Stimulated activated effector memory CD8-positive, alpha-beta T cell treated with anti-CD3 and anti-CD28 coated beads, Interleukin-12 subunit alpha, Interleukin-12 subunit beta, amount 100 ng/mL, for 72 hours (primary cell): ENCODE data around the gene CLIC5.

Experiments
- ATAC-seq: fragments of 150-1000 bp; cut with Tn5 transposase; 2 replicates; pipeline ENCODE4 v1.10.0; 2021
- DNase-seq, 2 donors: peaks; one replicate each; pipeline ENCODE4 v3.0.0; 2021 to 2022; ENCODE audit warnings: low spot score in 2 of 2
- H3K27ac Mint-ChIP-seq: one replicate; pipeline ENCODE4 v1.8.0; 2022; ENCODE audit warnings: mild to moderate bottlenecking, mixed read lengths
- H3K36me3 Mint-ChIP-seq: one replicate; pipeline ENCODE4 v1.8.0; 2022; ENCODE audit warnings: mild to moderate bottlenecking, mixed read lengths
- H3K4me1 Mint-ChIP-seq: one replicate; pipeline ENCODE4 v1.8.0; 2022; ENCODE audit warnings: mixed read lengths
- H3K4me3 Mint-ChIP-seq: one replicate; pipeline ENCODE4 v1.8.0; 2022; ENCODE audit warnings: mild to moderate bottlenecking, mixed read lengths
- H3K9me3 Mint-ChIP-seq: one replicate; pipeline ENCODE4 v1.8.0; 2022; ENCODE audit warnings: mixed read lengths

Gene CLIC5

GRCh38 chr6:45990162-45990561, 25.5 kb downstream of the CLIC5 start:
- DNase-seq (no peak), ATAC-seq (peak; percentile 90)
- Mint-ChIP-seq H3K9me3 (no peaks in the 10 kb centered on the region), H3K36me3 (no peaks in the 10 kb centered on the region), H3K4me1 (peaks cover 29% of the 10 kb centered on the region), H3K27ac (no peak overlapping the region), H3K4me3 (no peak overlapping the region)

- H3K27ac Mint-ChIP-seq, result no peak overlapping the region
- ATAC-seq (no peak), DNase-seq (no peak)
- H3K9me3 Mint-ChIP-seq, result no peaks in the 10 kb centered on the region
- no peak overlapping the region for H3K4me3 Mint-ChIP-seq
- peaks cover 36% of the 10 kb centered on the region for H3K4me1 Mint-ChIP-seq
- no peaks in the 10 kb centered on the region for H3K36me3 Mint-ChIP-seq
These were observed 27.0 kb downstream of the CLIC5 start for GRCh38 chr6:45988635-45989034.

GRCh38 chr6:45987856-45988255, 27.8 kb downstream of the CLIC5 start:
- Mint-ChIP-seq H3K4me3 (no peak overlapping the region), H3K9me3 (no peaks in the 10 kb centered on the region), H3K4me1 (peaks cover 36% of the 10 kb centered on the region), H3K36me3 (no peaks in the 10 kb centered on the region), H3K27ac (no peak overlapping the region)
- no peak for ATAC-seq
- DNase-seq, result no peak

GRCh38 chr6:45986746-45987274, 28.9 kb downstream of the CLIC5 start:
- H3K36me3 Mint-ChIP-seq, result no peaks in the 10 kb centered on the region
- no peak for ATAC-seq
- no peak overlapping the region for H3K27ac Mint-ChIP-seq
- DNase-seq, result no peak
- peaks cover 36% of the 10 kb centered on the region for H3K4me1 Mint-ChIP-seq
- no peak overlapping the region for H3K4me3 Mint-ChIP-seq
- H3K9me3 Mint-ChIP-seq, result no peaks in the 10 kb centered on the region

- Mint-ChIP-seq H3K9me3 (no peaks in the 10 kb centered on the region), H3K4me1 (peaks cover 22% of the 10 kb centered on the region), H3K27ac (peak overlapping the region; percentile 10), H3K36me3 (no peaks in the 10 kb centered on the region), H3K4me3 (no peak overlapping the region)
- DNase-seq (no peak), ATAC-seq (peak; percentile 51)
These were observed 30.8 kb downstream of the CLIC5 start for GRCh38 chr6:45984788-45985425.

GRCh38 chr6:45984347-45984746, 31.3 kb downstream of the CLIC5 start:
- DNase-seq (no peak), ATAC-seq (peak; percentile 63)
- Mint-ChIP-seq H3K4me1 (peaks cover 18% of the 10 kb centered on the region), H3K9me3 (no peaks in the 10 kb centered on the region), H3K27ac (peak overlapping the region; percentile 10), H3K4me3 (no peak overlapping the region), H3K36me3 (no peaks in the 10 kb centered on the region)

- Mint-ChIP-seq H3K36me3 (no peaks in the 10 kb centered on the region), H3K27ac (no peak overlapping the region), H3K4me1 (peaks cover 18% of the 10 kb centered on the region), H3K9me3 (no peaks in the 10 kb centered on the region), H3K4me3 (no peak overlapping the region)
- ATAC-seq (no peak), DNase-seq (no peak)
These were observed 32.6 kb downstream of the CLIC5 start for GRCh38 chr6:45983062-45983461.

- ATAC-seq (no peak), DNase-seq (no peak)
- peaks cover 18% of the 10 kb centered on the region for H3K4me1 Mint-ChIP-seq
- no peaks in the 10 kb centered on the region for H3K36me3 Mint-ChIP-seq
- no peak overlapping the region for H3K4me3 Mint-ChIP-seq
- H3K27ac Mint-ChIP-seq, result no peak overlapping the region
- H3K9me3 Mint-ChIP-seq, result no peaks in the 10 kb centered on the region
These were observed 33.2 kb downstream of the CLIC5 start for GRCh38 chr6:45982280-45983036.

- H3K9me3 Mint-ChIP-seq, result no peaks in the 10 kb centered on the region
- H3K4me3 Mint-ChIP-seq, result no peak overlapping the region
- ATAC-seq (no peak), DNase-seq (no peak)
- peaks cover 16% of the 10 kb centered on the region for H3K4me1 Mint-ChIP-seq
- H3K36me3 Mint-ChIP-seq, result no peaks in the 10 kb centered on the region
- H3K27ac Mint-ChIP-seq, result no peak overlapping the region
These were observed 34.6 kb downstream of the CLIC5 start for GRCh38 chr6:45981046-45981445.

GRCh38 chr6:45979311-45979710, 36.3 kb downstream of the CLIC5 start:
- ATAC-seq, result no peak
- no peak overlapping the region for H3K27ac Mint-ChIP-seq
- no peaks in the 10 kb centered on the region for H3K36me3 Mint-ChIP-seq
- no peaks in the 10 kb centered on the region for H3K4me1 Mint-ChIP-seq
- no peaks in the 10 kb centered on the region for H3K9me3 Mint-ChIP-seq
- no peak overlapping the region for H3K4me3 Mint-ChIP-seq
- no peak for DNase-seq

GRCh38 chr6:45974596-45974995, 41.1 kb downstream of the CLIC5 start:
- no peak for DNase-seq
- no peak for ATAC-seq
- Mint-ChIP-seq H3K9me3 (no peaks in the 10 kb centered on the region), H3K4me1 (peaks cover 5% of the 10 kb centered on the region), H3K4me3 (no peak overlapping the region), H3K36me3 (no peaks in the 10 kb centered on the region), H3K27ac (no peak overlapping the region)

- no peak for DNase-seq
- H3K4me1 Mint-ChIP-seq, result peaks cover 5% of the 10 kb centered on the region
- H3K9me3 Mint-ChIP-seq, result no peaks in the 10 kb centered on the region
- ATAC-seq, result no peak
- H3K4me3 Mint-ChIP-seq, result no peak overlapping the region
- H3K27ac Mint-ChIP-seq, result no peak overlapping the region
- H3K36me3 Mint-ChIP-seq, result no peaks in the 10 kb centered on the region
These were observed 42.7 kb downstream of the CLIC5 start for GRCh38 chr6:45972795-45973503.

- DNase-seq (no peak), ATAC-seq (no peak)
- H3K36me3 Mint-ChIP-seq, result no peaks in the 10 kb centered on the region
- no peaks in the 10 kb centered on the region for H3K9me3 Mint-ChIP-seq
- H3K27ac Mint-ChIP-seq, result peak overlapping the region; percentile 69
- peaks cover 17% of the 10 kb centered on the region for H3K4me1 Mint-ChIP-seq
- H3K4me3 Mint-ChIP-seq, result no peak overlapping the region
These were observed 44.4 kb downstream of the CLIC5 start for GRCh38 chr6:45971287-45971686.

- Mint-ChIP-seq H3K36me3 (no peaks in the 10 kb centered on the region), H3K4me3 (no peak overlapping the region), H3K4me1 (peaks cover 20% of the 10 kb centered on the region), H3K27ac (peak overlapping the region; percentile 69), H3K9me3 (no peaks in the 10 kb centered on the region)
- DNase-seq (no peak), ATAC-seq (no peak)
These were observed 45.3 kb downstream of the CLIC5 start for GRCh38 chr6:45970326-45970725.

- Mint-ChIP-seq H3K36me3 (no peaks in the 10 kb centered on the region), H3K4me1 (peaks cover 25% of the 10 kb centered on the region), H3K27ac (no peak overlapping the region), H3K4me3 (no peak overlapping the region), H3K9me3 (no peaks in the 10 kb centered on the region)
- ATAC-seq, result no peak
- no peak for DNase-seq
These were observed 45.8 kb downstream of the CLIC5 start for GRCh38 chr6:45969883-45970282.
